Keratinocyte (primary cell): ENCODE data around the gene EPC2.

ENCODE experiments used
- CTCF ChIP-seq, 3 experiments: IDR thresholded peaks in 1 of 3; conservative IDR thresholded peaks in 1 of 3; optimal IDR thresholded peaks in 1 of 3; 2 replicates in 2 of 3; 3 replicates in 1 of 3; pipeline versions ENCODE3 to v1.5.1; 2011; ENCODE audit warnings: low read length in 3 of 3, mild to moderate bottlenecking in 3 of 3, moderate library complexity in 2 of 3, control low read depth in 1 of 3, inconsistent platforms in 1 of 3; ENCODE audit not compliant: insufficient read depth in 2 of 3; ENCODE audit errors: extremely low read depth in 1 of 3
- EZH2 ChIP-seq: IDR thresholded peaks from one replicate; pipeline ENCODE4 v1.6.1; 2012; ENCODE audit warnings: inconsistent platforms, mild to moderate bottlenecking, low read length, moderate library complexity

GRCh38 chr2:148645539-148646230, 1.1 kb downstream of the EPC2 start:
- TF ChIP-seq CTCF (optimal IDR thresholded peaks at IDR 0.05 in 1 of 3, IDR thresholded peaks at IDR 0.05 in 1 of 3, conservative IDR thresholded peaks at IDR 0.05 in 1 of 3; ENCODE audit: extremely low read depth in 1 of 3, insufficient read depth in 2 of 3, low read length in 3 of 3) (no peak), EZH2 (no peak)
